HL-60/S4 (cell line): ENCODE results near the gene DDO.
"Not testable (repeated sequence)": the region's sequence is repeated elsewhere in the genome, so short reads cannot be mapped to it uniquely, and the experiment has no call there.

Source experiments
- in situ Hi-C: fragments of 300-500 bp; cut with MboI; formaldehyde crosslinking; loops from 2 replicates; pipeline ENCODE4 v1.14.3; 2022; ENCODE audit warnings: low sequenced_read_pairs

DDO gene, protein sequence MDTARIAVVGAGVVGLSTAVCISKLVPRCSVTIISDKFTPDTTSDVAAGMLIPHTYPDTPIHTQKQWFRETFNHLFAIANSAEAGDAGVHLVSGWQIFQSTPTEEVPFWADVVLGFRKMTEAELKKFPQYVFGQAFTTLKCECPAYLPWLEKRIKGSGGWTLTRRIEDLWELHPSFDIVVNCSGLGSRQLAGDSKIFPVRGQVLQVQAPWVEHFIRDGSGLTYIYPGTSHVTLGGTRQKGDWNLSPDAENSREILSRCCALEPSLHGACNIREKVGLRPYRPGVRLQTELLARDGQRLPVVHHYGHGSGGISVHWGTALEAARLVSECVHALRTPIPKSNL

DNA sequence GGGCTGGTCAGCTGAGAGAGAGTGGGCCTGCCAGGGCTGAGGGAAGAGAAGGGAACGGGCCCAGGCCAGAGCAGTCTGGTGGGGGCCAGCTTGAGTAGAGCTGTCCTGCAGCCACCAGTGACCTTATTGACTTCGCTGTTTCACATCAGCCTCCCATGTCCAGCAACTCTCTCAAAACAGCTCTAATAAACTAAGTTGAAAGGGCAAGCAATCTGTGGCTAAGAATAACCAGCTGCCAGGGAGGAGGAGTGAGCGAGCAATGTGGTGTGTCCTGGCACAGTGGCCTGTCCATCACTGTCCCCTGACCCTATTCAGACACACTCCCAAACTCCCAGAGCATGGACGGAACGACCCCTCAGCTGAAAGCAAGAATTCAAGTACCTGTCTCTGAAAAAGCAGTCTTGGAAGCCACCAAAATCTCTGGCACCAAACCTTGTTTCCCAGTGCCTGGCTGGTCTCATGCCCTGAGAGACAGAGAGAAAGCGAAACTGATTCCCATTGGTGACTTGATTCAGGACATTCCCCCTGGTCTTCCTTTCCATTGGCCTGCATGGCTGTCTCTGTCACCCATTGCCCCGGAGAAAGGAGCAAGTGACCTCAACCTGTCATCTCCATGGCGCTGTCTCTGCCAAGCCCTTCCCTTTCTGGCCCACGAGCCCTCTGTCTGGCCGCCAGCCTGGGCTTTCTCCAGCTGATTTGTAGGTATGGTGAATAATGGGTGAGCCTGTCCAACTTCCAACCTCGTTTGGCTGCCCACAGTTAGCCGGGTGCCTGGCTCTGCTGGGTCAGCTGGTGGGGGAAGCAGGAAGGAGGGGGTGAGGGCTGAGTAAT lies at the start of gene DDO:
Gene DDO (minus strand): TSS at position 490 of the 831 bp plus-strand sequence. CDS start 2,113 bp downstream, outside the sequence.
- in situ Hi-C loops = no loop called here

DNA sequence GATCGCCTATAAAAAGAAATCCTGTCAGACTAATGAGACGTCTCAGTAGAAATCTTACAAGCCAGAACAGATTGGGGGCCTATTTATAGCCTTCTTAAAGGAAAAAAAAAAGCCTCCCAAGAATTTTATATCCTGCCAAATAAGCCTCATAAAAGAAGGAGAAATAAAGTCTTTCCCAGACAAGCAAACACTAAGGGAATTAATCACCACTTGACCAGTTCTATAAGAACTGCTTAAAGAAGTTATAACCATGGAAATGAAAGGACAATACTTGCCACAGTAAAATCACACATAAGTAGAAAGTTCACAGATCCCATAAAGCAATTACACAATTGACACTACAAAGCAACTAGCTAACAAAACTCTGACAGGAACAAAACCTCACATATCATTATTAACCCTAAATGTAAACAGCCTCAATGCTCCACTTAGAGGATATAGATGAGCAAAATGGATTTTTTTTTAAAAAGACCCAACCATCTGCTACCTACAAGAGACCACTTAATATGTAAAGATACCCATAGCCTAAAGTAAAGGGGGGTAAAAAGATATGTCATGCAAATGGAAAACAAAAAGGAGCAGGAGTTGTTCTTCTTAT lies 47.6 kb upstream of the DDO start:
- in situ Hi-C loops = no loop called here

DNA sequence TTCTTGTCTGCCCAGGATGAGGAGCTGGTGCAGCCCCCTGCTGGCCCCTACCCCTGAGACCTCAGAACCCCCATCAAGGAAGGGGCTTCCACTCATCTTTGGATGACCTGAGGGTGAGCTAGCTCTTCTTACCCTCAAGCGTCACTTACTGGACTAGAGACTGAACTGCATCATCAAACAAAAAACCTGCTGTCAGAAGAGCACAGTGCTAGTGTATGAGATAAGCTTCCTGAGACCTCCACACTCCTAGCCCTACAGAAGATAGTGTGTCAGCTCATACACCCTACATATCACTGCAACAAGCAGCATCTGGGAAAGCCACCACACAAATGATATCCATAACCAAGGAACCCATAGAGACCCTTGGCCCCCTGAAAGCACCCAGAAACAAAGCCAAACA lies 46.0 kb upstream of the DDO start:
- in situ Hi-C loops = no loop called here

DNA sequence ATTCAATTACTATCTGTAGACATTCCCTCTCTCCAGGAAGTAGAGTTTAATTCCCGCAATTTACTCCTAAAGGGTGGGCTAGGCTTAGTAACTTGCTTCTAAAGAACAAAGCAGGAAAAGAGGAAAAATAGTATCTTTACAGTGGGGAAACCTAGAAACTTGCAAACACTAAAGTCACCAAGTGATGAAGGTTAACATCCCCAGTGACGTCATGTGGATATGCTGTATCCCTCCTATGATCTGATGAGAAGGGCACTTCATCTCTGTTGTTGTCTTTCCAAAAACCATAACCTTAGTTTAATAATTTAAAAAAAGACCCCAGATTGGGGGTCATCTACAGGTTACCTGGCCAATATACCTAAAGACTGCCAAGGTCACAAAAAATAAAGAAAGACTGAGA lies 43.8 kb upstream of the DDO start:
- in situ Hi-C loops = no loop called here

DNA sequence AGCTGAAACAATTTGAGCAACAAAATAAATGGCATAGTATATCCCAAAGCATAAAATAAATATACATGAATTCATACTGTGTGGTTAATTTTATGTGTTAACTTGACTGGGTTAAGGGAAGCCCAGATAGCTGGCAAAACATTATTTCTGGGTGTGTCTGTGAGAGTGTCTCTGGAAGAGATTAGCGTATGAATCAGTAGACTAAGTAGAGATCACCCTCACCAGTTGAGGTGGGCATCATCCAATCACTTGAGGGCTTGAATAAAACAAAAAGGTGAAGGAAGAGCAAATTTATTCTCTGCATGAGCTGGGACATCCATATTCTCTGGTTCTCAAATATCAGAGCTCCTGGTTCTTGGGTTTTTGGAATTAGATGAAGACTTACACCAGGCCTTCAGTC lies 43.1 kb upstream of the DDO start:
- in situ Hi-C loops = no loop called here

DNA sequence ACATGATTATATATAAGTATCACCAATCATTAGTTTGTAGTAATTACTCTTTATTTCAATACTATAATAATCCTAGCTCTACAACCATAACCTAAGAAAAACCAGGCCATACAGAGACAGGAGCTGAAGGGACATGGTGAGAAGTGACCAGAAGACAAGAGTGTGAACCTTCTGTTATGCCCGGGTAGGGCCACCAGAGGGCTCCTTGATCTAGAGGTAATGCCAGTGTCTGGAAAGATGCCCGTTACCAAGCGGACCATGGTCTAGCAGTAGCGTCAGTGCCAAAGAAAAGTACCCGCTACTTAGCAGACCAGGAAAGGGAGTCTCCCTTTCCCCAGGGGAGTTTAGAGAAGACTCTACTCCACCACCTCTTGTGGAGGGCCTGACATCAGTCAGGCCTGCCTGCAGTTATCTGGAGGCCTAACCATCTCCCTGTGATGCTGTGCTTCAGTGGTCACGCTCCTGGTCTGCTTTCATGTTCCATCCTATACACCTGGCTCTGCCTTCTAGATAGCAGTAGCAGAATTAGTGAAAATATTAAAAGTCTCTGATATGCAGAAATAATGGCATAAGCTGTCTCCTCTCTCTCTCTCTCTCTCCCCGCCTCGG lies 42.3 kb upstream of the DDO start:
- in situ Hi-C loops = not testable (repeated sequence)

DNA sequence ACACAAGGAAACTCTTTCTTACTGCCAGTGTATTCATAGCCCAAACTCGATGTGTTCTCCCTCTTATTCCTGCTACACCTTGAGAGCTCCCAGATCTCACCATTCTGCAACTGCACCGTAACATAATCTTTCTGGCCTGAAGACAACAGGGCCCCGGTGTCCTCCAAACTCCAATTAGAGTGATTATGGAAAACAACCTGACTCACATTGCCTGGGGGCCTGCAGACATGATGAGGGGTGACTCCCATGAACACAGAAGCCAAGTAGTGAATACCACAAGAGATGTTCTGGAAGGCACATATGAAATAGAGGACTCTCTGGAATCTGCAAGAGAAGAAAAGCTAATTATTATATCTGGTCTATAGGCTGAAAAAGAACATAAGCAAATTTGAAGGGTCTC lies 41.3 kb upstream of the DDO start:
- in situ Hi-C loops = no loop called here

DNA sequence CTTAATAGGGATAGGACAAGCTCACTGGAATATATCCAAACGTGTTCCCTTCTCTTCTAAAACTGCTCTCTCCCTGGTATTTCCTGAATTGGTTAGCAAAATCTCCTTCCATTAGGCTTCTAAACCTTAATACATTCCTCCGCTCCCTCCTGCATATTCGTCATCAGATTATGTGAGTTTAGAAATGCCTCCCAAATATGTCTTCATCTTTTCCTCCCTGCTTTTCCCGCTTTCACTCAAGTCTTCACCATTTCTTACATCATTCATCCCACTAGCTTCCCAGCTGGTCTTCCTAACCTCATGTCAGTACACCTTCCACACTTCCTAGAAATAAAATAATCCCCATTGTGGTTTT lies 34.1 kb upstream of the DDO start:
- in situ Hi-C loops = no loop called here

DNA sequence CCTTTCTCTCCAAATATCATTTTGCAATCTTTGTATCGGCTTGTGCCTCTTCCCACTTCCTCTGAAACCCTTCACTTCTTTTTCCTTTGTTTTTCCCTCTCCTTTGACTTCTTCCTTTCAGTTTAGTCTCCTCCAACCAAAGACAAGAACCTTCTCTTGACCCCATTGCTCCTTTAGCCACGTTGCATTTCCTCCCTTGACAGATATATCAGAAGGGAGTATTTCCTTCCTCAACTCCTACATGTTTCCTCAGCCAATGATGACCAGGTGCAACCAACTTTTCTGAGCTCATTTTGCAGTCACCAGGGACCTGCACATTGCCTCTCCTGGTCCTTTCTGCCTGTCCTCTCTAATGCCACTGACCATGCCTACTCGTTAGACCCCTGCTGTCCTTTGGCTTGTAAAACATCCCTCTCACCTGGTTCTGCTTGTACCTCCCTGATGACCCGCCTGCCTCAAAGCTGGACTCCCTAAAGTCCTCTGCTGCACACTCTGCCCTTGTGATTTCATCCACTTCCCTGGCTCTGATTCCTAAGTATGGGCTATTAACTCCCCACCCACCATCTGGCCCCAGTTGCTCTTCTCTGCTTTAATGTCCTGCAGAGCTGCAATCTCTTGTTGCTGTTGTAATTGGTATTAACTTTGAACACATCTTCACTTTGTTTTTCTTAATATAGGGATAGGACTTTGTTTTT lies 33.6 kb upstream of the DDO start:
- in situ Hi-C loops = no loop called here

DNA sequence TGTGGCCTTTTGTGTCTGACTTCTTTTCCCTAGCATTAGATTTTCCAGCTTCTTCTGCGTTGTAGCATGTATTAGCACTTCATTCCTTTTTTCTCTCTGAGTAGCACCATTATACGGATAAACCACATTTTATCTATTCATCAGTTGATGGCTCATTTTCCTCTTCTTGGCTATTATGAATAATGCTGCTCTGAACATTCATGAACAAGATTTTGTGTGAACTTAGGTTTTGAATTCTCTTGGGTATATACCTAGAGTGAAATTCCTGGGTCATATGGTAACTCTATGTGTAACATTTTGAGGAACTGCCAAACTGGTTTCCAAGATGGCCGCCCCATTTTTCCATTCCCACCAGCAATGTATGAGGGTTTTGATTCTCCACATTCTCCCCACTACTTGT lies 32.4 kb upstream of the DDO start:
- in situ Hi-C loops = no loop called here

DNA sequence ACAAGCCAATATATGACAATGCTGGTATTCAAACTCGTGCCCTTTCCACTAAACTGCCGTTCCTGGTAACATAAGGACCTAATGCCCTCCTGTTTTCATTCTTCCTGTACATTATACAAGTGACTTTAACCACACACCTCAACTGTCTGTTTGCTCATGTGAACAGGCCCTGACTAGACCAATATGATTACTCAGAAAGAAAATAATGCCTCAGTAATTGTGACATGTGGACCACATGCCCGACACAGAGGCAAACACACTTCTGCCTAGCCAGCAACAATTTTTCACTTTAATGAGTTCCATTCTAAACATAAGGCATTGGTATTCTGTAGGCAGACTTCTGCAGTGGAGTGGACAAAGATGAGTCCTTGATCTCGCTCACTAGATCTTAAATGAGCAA lies 31.0 kb upstream of the DDO start:
- in situ Hi-C loops = no loop called here

DNA sequence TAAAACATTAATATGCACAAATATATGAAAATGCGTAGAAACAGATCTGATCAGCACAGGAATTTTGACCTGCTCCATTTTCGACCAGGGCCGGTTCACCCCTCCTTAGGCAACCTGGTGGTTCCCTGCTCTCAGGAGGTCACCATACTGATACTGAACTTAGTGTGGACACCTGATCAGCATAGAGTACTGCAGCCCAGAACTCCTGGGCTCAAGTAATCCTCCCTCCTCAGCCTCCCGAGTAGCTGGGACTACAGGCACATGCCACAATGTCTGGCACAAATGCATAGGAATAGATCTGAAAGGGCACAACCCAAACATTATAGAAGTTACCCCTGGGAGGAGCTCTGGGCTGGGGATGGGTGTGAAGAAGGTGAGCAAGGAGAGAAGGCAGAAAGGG lies 24.7 kb upstream of the DDO start:
- in situ Hi-C loops = no loop called here

DNA sequence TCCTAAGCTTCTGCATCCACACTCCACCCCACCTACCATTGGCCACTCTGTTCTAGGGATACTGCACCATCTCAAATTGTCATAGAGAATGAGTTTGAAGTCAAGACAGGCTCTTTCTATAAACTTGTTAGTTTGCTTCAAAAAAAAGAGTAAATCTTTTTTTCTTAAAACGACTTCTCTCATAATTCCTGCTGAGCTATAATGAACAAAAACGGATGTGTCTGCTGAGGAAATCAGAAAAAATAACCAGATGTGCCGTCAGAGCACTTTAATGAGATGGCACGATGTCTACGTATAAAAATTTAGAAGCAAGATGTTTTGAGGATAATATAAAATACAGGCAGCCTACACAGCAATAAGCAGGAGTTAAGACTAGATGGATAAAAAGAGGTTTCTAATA lies 24.0 kb upstream of the DDO start:
- in situ Hi-C loops = no loop called here

DNA sequence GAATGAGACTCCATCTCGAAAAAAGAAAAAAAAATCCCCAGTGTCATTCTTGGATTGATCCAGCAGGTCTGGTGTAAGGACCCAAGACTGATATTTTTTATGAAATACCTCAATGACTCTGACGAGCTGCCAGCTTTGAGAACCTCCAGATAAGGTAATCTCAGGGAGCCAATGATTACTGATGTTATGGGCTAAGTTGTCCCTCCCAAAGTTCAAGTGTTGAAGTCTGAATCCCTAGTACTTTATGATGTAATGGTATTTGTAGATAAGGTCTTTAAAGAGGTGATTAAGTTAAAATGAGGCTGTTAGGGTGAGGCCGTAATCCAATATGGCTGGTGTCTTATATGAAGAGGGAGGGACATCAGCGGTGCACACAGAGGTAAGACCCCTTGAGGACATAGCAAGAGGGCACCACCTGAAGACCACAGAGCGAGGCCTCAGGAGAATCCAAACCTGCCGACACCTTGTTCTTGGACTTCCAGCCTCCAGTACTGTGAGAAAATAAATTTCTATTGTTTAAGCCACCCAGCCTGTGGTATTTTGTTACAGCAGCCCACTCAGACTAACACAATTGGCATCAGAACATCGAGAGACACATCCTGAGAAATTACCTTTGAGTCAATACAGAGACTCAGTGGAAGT lies 19.7 kb upstream of the DDO start:
- in situ Hi-C loops = no loop called here

DNA sequence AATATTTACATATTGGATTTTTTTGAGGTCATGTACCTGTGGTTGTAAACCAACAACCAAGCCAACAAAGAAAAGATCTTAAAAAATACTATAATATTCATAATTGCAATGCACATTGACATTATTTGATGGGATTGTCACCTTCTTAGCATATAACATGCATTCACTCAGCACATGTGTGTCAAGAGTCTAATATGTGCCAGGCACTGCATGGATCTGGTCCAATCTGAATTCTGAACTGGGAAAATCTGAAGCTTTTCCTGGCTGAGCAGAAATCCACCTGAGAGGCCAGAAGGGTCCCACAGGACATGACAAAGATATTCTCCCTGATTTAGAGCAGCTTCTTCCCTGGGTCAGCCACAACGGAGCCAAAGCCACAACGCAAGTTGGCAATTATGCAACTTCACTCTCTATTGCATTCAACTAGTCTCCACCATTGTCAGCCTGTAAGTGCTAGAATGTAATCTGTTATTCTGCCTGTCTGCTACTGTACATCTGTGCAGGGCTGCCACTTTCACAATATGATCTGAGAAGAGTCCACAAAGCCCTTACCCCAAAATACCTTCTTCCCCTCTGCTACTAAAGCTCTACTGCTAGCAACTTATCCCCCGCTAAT lies 17.0 kb upstream of the DDO start:
- in situ Hi-C loops = no loop called here

DNA sequence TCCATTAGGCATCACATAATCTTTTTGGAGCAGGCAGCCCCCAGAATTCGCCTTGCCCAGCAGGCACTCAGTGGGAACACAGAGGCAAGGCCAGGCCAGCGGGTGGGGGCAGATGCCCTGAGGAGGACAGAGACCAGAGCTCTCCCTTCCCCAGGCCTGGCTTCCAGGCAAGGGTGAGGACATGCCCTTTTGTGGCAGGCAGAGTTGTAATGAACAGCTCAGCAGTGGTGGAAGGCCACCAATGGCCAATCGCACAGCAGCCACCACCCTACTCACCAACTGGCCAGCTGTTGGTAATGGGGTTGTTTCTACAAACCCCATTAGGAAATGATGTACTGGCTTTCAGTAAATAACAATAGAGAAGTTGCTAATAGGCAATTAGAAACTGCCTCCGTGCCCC lies 15.4 kb upstream of the DDO start:
- in situ Hi-C loops = no loop called here

DNA sequence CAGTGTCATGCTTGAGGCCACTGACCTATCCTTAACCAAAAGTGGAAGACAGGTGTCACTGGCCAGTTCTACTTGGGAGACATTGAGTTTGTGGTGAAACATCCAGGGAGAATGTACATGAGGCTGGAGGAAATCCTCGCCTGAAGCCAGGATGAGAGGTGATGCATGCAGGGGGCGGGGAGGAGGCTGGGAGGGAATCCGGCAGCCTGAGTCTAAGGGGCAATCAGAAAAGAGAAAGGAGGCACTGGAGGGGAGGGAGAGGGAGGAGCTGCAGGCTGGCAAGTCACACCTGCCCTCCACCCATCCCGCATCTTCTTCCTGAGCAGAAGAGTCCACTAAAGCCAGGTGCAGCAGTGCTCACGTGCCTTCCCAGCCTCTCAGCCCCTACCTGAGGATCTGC lies 14.9 kb upstream of the DDO start:
- in situ Hi-C loops = no loop called here

DNA sequence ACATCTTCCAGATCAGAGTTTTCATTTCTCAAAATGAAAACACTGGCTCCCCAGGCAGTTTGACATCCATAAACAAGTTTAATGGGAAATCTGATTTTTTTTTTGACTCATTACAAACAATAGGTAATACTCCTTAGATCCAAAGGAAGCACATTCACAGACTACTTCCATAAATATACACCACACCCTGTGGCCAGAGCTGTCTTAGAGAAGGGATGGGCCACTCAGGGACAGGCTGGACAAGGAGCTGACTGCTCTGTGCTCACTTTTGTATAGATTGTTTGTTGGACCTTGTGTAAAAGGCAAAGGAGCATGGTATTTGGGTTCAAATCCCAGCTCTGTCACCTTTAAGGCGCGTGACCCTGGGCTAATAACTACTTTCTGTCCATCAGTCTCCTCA lies 12.8 kb upstream of the DDO start:
- in situ Hi-C loops = no loop called here

DNA sequence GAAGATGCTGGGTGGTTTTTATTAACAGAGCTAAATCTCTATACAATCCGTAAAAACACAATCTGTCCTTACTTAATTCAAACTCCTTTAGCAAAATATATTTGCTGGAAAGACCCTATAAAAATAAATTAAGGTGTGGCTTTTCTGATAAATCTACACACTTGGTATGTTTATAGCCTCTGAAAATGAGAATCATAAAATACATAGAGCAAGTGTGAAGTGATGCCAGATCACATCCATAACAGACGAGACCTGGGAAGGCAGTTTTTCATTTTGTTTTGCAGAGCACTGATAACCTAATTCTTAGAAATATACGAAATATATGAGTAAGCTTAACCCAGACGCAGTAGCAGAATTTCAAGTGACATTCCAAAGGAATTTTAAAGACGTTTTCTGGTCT lies 10.4 kb upstream of the DDO start:
- in situ Hi-C loops = no loop called here

DNA sequence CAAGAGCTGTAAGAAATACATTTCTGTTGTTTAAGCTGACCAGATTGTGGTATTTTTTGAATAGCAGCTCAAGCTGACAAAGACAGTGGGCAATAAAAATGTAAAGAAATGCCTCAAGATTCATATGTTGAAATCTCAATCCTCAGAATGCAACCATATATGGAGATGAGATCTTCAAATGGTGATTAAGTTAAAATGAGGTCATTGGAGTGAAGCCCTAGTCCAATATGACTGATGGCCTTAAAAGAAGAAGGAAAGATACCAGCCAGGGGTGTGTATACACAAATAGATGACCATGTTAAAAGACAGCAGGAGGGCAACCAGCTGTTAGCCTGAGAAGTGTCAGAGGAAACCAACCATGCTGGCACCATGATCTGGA lies 7.1 kb upstream of the DDO start:
- in situ Hi-C loops = no loop called here
